ENCODE data around the gene AGER. TPM values are rescaled to one million over a fixed set of nuclear protein-coding genes. Genes with fewer than 3 reads are reported as not detected.
A peak's percentile ranks its signal among the peaks of the same experiment; 100 is the strongest.

Gene AGER
- total and polyA plus RNA-seq, 9 of the 15 experiments (the other 6 are each of a cell fraction or from before 2014, with no cell fraction given), result 1.2 to 11.5 (median 4.1) TPM

DNA sequence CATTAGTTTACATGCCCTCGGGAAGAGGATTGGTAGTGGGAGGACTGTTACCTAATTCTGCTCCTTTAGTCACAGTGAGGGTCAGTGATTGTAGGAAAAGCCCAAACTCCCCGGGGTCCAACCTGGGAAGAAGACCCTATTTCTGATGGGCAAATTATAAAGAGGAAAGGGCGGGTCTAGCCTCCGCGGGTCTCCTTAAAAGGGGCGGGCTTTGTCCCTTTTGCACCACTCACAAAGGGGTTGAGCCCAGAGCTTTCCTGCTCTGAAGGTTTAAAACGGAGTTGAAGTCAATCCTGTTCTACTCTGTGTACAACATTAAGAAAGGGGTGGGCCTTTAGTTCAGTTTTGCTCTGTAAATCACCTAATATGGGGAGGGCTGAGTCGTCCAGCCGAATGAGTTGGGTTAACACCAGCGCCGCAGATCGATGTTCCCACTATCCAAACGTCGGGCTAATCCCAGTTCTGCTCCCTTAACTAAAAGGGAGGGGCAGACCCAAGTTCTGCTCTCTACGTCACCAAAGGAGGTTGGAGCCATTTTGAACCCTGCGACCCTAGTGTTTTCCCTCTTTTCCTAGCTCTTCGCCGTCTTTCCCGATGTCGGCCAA, 6.8 kb downstream of the AGER start (continued):
- TF ChIP-seq SREBF2 (CRISPR knock-in tag; IDR thresholded peaks at IDR 0.05) (0 out of 2 replicates have a peak, but pooled peaks have one; percentile 79), ZNF408 (CRISPR knock-in tag; IDR thresholded peaks at IDR 0.05; ENCODE audit: low read depth) (no peak), GTF2A2 (tag; IDR thresholded peaks at IDR 0.05) (no peak), E2F6 (IDR thresholded peaks at IDR 0.05; ENCODE audit: borderline replicate concordance in 1 of 2, extremely low read depth in 1 of 2, insufficient read depth in 1 of 2, insufficient read length in 1 of 2, low read depth in 1 of 2, low read length in 1 of 2, poor library complexity in 1 of 2, severe bottlenecking in 1 of 2) (no peak), ZNF212 (CRISPR knock-in tag; IDR thresholded peaks at IDR 0.05) (0 out of 2 replicates have a peak, but pooled peaks have one; percentile 34), L3MBTL2 (IDR thresholded peaks at IDR 0.05) (no peak), ZNF449 (CRISPR knock-in tag; IDR thresholded peaks at IDR 0.05) (peak; percentile 29; the same call in 1 of the 2 replicates), CGGBP1 (CRISPR knock-in tag; IDR thresholded peaks at IDR 0.05) (no peak), ZNF311 (CRISPR knock-in tag; IDR thresholded peaks at IDR 0.05) (no peak), CHCHD3 (CRISPR knock-in tag; IDR thresholded peaks at IDR 0.05) (0 out of 2 replicates have a peak, but pooled peaks have one; percentile 7), ZC3H8 (IDR thresholded peaks at IDR 0.05) (no peak), NFE2 (IDR thresholded peaks at IDR 0.05; ENCODE audit: low read depth) (no peak), ZBTB43 (CRISPR knock-in tag; IDR thresholded peaks at IDR 0.05) (no peak), PHF21A (IDR thresholded peaks at IDR 0.05; ENCODE audit: borderline replicate concordance, low read depth) (0 out of 2 replicates have a peak, but pooled peaks have one; percentile 41), POLR2B (IDR thresholded peaks at IDR 0.05; ENCODE audit: low read depth, partially characterized antibody) (no peak), CCAR2 (IDR thresholded peaks at IDR 0.05; ENCODE audit: low read depth, low read length) (no peak), JUN (IDR thresholded peaks at IDR 0.05; ENCODE audit: borderline replicate concordance, low read depth, low read length) (no peak), JUN (CRISPR knock-in tag; IDR thresholded peaks at IDR 0.05; ENCODE audit: borderline replicate concordance) (no peak), TEAD1 (CRISPR knock-in tag; IDR thresholded peaks at IDR 0.05) (0 out of 4 replicates have a peak, but pooled peaks have one; percentile 32 to 43), ARNT (IDR thresholded peaks at IDR 0.05) (no peak), DLX4 (CRISPR knock-in tag; IDR thresholded peaks at IDR 0.05) (no peak)
- TF ChIP-seq, protein P1, sequence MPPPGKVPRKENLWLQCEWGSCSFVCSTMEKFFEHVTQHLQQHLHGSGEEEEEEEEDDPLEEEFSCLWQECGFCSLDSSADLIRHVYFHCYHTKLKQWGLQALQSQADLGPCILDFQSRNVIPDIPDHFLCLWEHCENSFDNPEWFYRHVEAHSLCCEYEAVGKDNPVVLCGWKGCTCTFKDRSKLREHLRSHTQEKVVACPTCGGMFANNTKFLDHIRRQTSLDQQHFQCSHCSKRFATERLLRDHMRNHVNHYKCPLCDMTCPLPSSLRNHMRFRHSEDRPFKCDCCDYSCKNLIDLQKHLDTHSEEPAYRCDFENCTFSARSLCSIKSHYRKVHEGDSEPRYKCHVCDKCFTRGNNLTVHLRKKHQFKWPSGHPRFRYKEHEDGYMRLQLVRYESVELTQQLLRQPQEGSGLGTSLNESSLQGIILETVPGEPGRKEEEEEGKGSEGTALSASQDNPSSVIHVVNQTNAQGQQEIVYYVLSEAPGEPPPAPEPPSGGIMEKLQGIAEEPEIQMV (tag; conservative IDR thresholded peaks at IDR 0.05; ENCODE audit: low read depth), result no peak; the same call in 1 of the 2 replicates
